ENCODE data around the gene OLFM2.
A peak's percentile ranks its signal among the peaks of the same experiment; 100 is the strongest.

- TF ChIP-seq, protein P1, sequence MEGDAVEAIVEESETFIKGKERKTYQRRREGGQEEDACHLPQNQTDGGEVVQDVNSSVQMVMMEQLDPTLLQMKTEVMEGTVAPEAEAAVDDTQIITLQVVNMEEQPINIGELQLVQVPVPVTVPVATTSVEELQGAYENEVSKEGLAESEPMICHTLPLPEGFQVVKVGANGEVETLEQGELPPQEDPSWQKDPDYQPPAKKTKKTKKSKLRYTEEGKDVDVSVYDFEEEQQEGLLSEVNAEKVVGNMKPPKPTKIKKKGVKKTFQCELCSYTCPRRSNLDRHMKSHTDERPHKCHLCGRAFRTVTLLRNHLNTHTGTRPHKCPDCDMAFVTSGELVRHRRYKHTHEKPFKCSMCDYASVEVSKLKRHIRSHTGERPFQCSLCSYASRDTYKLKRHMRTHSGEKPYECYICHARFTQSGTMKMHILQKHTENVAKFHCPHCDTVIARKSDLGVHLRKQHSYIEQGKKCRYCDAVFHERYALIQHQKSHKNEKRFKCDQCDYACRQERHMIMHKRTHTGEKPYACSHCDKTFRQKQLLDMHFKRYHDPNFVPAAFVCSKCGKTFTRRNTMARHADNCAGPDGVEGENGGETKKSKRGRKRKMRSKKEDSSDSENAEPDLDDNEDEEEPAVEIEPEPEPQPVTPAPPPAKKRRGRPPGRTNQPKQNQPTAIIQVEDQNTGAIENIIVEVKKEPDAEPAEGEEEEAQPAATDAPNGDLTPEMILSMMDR (IDR thresholded peaks at IDR 0.05), result no peak
- TF ChIP-seq REST (IDR thresholded peaks at IDR 0.05; ENCODE audit: insufficient read depth in 1 of 2, low read depth in 2 of 2, low read length in 1 of 2), result no peak
- peak; percentile 81 for TF ChIP-seq POLR2AphosphoS5 (IDR thresholded peaks at IDR 0.05; ENCODE audit: low read depth, low read length)
- TF ChIP-seq SIN3A (IDR thresholded peaks at IDR 0.05; ENCODE audit: borderline replicate concordance, insufficient read depth, low read depth, low read length), result no peak
- TF ChIP-seq TCF7L2 (IDR thresholded peaks at IDR 0.05; ENCODE audit: low read depth, low read length), result peak; percentile 38; the same call in 1 of the 2 replicates
Measured at GRCh38 chr19:9818734-9819595, 117.3 kb downstream of the OLFM2 start, which contains the start of gene FBXL12.
